ENCODE data around the gene MYOF.

DNA sequence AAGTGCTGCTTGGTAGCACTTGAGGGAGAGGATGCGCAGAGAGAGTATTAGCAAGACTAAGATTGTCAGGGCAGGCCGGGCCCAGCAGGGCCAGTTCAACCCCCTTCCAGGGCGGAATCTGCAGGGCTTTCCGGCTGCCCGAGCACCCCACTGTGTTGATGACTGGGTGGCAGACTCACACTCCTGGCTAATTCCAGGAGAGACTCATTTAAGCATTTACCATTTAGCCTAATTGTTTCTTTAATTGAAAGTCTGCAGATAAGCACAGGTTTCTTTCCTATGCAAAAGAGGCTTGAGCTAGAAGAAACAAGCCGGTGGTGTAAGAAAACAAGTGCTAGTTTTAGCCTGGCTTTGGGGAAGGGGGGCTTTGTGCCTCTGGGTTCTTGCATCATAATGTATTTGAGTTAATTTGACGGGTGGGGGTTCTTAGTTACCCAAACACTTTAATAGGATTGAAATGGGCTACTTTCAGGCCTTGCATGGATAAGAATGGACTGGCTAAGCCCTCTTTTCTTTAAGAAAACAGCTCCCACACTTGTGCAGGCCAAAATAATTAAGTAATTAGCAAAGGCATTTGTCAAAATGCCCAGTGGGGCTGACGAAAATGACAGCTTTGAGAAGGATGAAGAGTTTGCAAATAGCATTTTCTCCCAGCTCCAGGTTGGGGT, 201.3 kb downstream of the MYOF start:
- TF ChIP-seq, protein P1, sequence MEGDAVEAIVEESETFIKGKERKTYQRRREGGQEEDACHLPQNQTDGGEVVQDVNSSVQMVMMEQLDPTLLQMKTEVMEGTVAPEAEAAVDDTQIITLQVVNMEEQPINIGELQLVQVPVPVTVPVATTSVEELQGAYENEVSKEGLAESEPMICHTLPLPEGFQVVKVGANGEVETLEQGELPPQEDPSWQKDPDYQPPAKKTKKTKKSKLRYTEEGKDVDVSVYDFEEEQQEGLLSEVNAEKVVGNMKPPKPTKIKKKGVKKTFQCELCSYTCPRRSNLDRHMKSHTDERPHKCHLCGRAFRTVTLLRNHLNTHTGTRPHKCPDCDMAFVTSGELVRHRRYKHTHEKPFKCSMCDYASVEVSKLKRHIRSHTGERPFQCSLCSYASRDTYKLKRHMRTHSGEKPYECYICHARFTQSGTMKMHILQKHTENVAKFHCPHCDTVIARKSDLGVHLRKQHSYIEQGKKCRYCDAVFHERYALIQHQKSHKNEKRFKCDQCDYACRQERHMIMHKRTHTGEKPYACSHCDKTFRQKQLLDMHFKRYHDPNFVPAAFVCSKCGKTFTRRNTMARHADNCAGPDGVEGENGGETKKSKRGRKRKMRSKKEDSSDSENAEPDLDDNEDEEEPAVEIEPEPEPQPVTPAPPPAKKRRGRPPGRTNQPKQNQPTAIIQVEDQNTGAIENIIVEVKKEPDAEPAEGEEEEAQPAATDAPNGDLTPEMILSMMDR (IDR thresholded peaks at IDR 0.05), result no peak
- no peak for TF ChIP-seq POLR2A (IDR thresholded peaks at IDR 0.05)
